Tibial nerve (tissue), 3 donors: ENCODE results near the gene VRK1.

Source experiments
- POLR2A ChIP-seq, 2 donors: fragments of 450-650 bp; IDR thresholded peaks; one replicate each; pipeline ENCODE4 v1.6.1; 2017; ENCODE audit warnings: antibody characterized with exemption in 2 of 2, mild to moderate bottlenecking in 2 of 2, moderate library complexity in 2 of 2
- TF ChIP-seq, protein P1 (sequence below), 5 experiments: fragments of 200-600 bp in 3 of 5; fragments of 450-650 bp in 2 of 5; sonication (generic) in 3 of 5; IDR thresholded peaks; one replicate each; pipeline ENCODE4 v1.5.1; 2016 to 2019; ENCODE audit warnings: antibody characterized with exemption in 5 of 5, mild to moderate bottlenecking in 3 of 5, moderate library complexity in 2 of 5

DNA sequence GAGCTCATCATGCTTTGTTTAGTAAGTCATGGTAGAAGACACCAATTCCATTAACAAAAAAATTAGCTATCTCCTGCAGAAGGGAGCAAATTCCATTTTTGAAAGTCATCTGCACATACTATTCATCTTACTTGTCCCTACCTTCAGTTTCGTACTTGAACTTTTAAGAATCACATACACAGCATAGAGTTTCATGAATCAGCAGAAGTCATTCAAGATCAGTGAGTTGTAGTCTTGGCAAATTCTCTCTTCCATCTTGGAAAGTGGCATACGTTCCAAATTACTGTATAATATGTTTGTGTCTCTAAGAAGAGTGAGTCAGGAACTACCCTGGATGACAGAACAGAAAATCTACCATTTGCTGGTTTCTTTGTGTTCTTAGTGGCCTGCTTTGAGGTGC lies 14.1 kb downstream of the VRK1 start:
- TF ChIP-seq POLR2A (IDR thresholded peaks at IDR 0.05), result no peak
- TF ChIP-seq, protein P1, sequence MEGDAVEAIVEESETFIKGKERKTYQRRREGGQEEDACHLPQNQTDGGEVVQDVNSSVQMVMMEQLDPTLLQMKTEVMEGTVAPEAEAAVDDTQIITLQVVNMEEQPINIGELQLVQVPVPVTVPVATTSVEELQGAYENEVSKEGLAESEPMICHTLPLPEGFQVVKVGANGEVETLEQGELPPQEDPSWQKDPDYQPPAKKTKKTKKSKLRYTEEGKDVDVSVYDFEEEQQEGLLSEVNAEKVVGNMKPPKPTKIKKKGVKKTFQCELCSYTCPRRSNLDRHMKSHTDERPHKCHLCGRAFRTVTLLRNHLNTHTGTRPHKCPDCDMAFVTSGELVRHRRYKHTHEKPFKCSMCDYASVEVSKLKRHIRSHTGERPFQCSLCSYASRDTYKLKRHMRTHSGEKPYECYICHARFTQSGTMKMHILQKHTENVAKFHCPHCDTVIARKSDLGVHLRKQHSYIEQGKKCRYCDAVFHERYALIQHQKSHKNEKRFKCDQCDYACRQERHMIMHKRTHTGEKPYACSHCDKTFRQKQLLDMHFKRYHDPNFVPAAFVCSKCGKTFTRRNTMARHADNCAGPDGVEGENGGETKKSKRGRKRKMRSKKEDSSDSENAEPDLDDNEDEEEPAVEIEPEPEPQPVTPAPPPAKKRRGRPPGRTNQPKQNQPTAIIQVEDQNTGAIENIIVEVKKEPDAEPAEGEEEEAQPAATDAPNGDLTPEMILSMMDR (IDR thresholded peaks at IDR 0.05), result no peak
